SIG-M5 (cell line): ENCODE data around the gene TBXT.
"Not testable (repeated sequence)": the region's sequence is repeated elsewhere in the genome, so short reads cannot be mapped to it uniquely, and the experiment has no call there.

ENCODE experiments used
- DNase-seq: peaks from one replicate; lab custom pipeline; 2025; lab: John Stamatoyannopoulos, UW

TBXT gene

GRCh38 chr6:166169549-166170421 is 2.1 kb upstream of the TBXT start:
- DNase-seq, result no peak

- no peak for DNase-seq
These were observed 1.2 kb upstream of the TBXT start for GRCh38 chr6:166168616-166169548.

GRCh38 chr6:166167258-166167731 is 356 bp downstream of the TBXT start:
- DNase-seq, result no peak

GRCh38 chr6:166166314-166167257 is 1.1 kb downstream of the TBXT start:
- DNase-seq, result no peak

- no peak for DNase-seq
These were observed 1.9 kb downstream of the TBXT start for GRCh38 chr6:166165558-166166313.

GRCh38 chr6:166162599-166163342 is 4.9 kb downstream of the TBXT start:
- DNase-seq, result no peak

- DNase-seq, result no peak
These were observed 9.6 kb downstream of the TBXT start for GRCh38 chr6:166157930-166158617.

- DNase-seq, result no peak
These were observed 10.7 kb downstream of the TBXT start for GRCh38 chr6:166156942-166157341.

- DNase-seq, result no peak
These were observed 13.7 kb downstream of the TBXT start for GRCh38 chr6:166153966-166154365.

GRCh38 chr6:166152660-166153059 is 15.0 kb downstream of the TBXT start:
- DNase-seq, result no peak

GRCh38 chr6:166151798-166152197 is 15.9 kb downstream of the TBXT start:
- DNase-seq, result no peak

- DNase-seq, result no peak
These were observed 21.9 kb downstream of the TBXT start for GRCh38 chr6:166145751-166146150.

- DNase-seq, result no peak
These were observed 24.6 kb downstream of the TBXT start for GRCh38 chr6:166143011-166143410.

- no peak for DNase-seq
These were observed 39.8 kb downstream of the TBXT start for GRCh38 chr6:166127624-166128472.

- DNase-seq, result not testable (repeated sequence)
These were observed 44.5 kb downstream of the TBXT start for GRCh38 chr6:166123115-166123514.

GRCh38 chr6:166121726-166122125 is 45.9 kb downstream of the TBXT start:
- DNase-seq, result no peak

- DNase-seq, result no peak
These were observed 48.3 kb downstream of the TBXT start for GRCh38 chr6:166119116-166119911.

- no peak for DNase-seq
These were observed 52.0 kb downstream of the TBXT start for GRCh38 chr6:166115609-166116008.
